Endothelial cell of umbilical vein (primary cell): ENCODE data around the gene ISL2. TPM values are rescaled to one million over a fixed set of nuclear protein-coding genes. Genes with fewer than 3 reads are reported as not detected.

Experiments used
- BruUV-seq: library from RNA; stranded (reverse); fragments of 400-500 nt; replicated peaks from 2 replicates; lab custom pipeline; 2021; lab: Mats Ljungman, UMichigan
- CTCF ChIA-PET: fragments of 300-600, 350-600 bp; sonication (Branson Sonifier 250); formaldehyde crosslinking; loops from one replicate; lab custom pipeline; 2021; ENCODE audit warnings: antibody characterized with exemption, inconsistent platforms; lab: Charles Lee
- POLR2A ChIA-PET: fragments of 300-600, 350-600 bp; sonication (Branson Sonifier 250); formaldehyde crosslinking; loops from one replicate; lab custom pipeline; 2021; ENCODE audit warnings: antibody characterized with exemption, inconsistent platforms; lab: Charles Lee
- DNase-seq: peaks from one replicate; pipeline ENCODE4 v3.0.0-alpha.2; 2011; ENCODE audit warnings: low read depth, low spot score
- FAIRE-seq: peaks from 2 replicates; lab custom pipeline; 2011; peaks lifted over from hg19 to GRCh38; lab: Jason Lieb, UNC
- H2AFZ ChIP-seq: 2 replicates; pipeline ENCODE4 v1.6.0; 2012; ENCODE audit warnings: low read depth, low read length, control low read depth, inconsistent platforms
- H3K27ac ChIP-seq: 2 replicates; pipeline ENCODE4 v1.5.1; 2011; ENCODE audit warnings: low read depth, mild to moderate bottlenecking, control low read depth, low read length, moderate library complexity; ENCODE audit not compliant: insufficient read depth
- H3K27me3 ChIP-seq, 2 experiments: 2 replicates each; pipeline versions ENCODE4 v1.6.0 to v1.6.1; 2011; ENCODE audit warnings: low read length in 2 of 2, mixed read lengths in 1 of 2; ENCODE audit not compliant: control insufficient read depth in 2 of 2, insufficient read depth in 2 of 2
- H3K36me3 ChIP-seq, 2 experiments: 2 replicates in 1 of 2; 3 replicates in 1 of 2; pipeline ENCODE4 v1.5.1; 2011; ENCODE audit warnings: low read length in 2 of 2, mild to moderate bottlenecking in 1 of 2, moderate library complexity in 1 of 2; ENCODE audit not compliant: control insufficient read depth in 2 of 2, insufficient read depth in 2 of 2; ENCODE audit errors: extremely low read depth in 1 of 2
- H3K4me1 ChIP-seq: 3 replicates; pipeline ENCODE4 v1.5.1; 2011; ENCODE audit warnings: mild to moderate bottlenecking, low read length; ENCODE audit not compliant: control insufficient read depth, insufficient read depth; ENCODE audit errors: extremely low read depth
- H3K4me2 ChIP-seq: 2 replicates; pipeline ENCODE4 v1.6.1; 2011; ENCODE audit warnings: low read length, control low read depth, mixed read lengths; ENCODE audit not compliant: insufficient read depth
- H3K4me3 ChIP-seq, 3 experiments: fragments of 200-600 bp in 1 of 3; sonication (generic), shearing (Covaris generic) in 1 of 3; replicated peaks in 1 of 3; 2 replicates each; pipeline ENCODE4 v1.5.1; 2011 to 2016; ENCODE audit warnings: control low read depth in 3 of 3, low read length in 3 of 3, mild to moderate bottlenecking in 2 of 3, inconsistent platforms in 1 of 3, low read depth in 1 of 3, moderate library complexity in 1 of 3; ENCODE audit not compliant: insufficient read depth in 1 of 3
- H3K79me2 ChIP-seq: 2 replicates; pipeline ENCODE4 v1.6.0; 2012; ENCODE audit warnings: low read length, inconsistent platforms; ENCODE audit not compliant: control insufficient read depth, insufficient read depth
- H3K9ac ChIP-seq: replicated peaks from 2 replicates; pipeline ENCODE3; 2011; ENCODE audit warnings: low read length, control low read depth; ENCODE audit not compliant: insufficient read depth; ENCODE audit errors: extremely low read depth
- H3K9me1 ChIP-seq: replicated peaks from 3 replicates; pipeline ENCODE4 v1.6.0; 2011; ENCODE audit warnings: mild to moderate bottlenecking, low read length; ENCODE audit not compliant: control insufficient read depth, insufficient read depth; ENCODE audit errors: extremely low read depth
- H3K9me3 ChIP-seq: replicated peaks from 2 replicates; pipeline ENCODE4 v1.5.1; 2012; ENCODE audit warnings: low read length, inconsistent platforms; ENCODE audit not compliant: control insufficient read depth, insufficient read depth
- H4K20me1 ChIP-seq: replicated peaks from 2 replicates; pipeline ENCODE3; 2011; ENCODE audit warnings: mild to moderate bottlenecking, low read length; ENCODE audit not compliant: control insufficient read depth, insufficient read depth; ENCODE audit errors: extremely low read depth
- EZH2 ChIP-seq: IDR thresholded peaks from 2 replicates; pipeline ENCODE4 v1.6.1; 2012; ENCODE audit warnings: borderline replicate concordance, low read depth, mild to moderate bottlenecking, moderate library complexity, low read length, inconsistent platforms; ENCODE audit not compliant: severe bottlenecking
- FOS ChIP-seq: IDR thresholded peaks from 2 replicates; pipeline ENCODE4 v1.6.1; 2011; ENCODE audit warnings: mild to moderate bottlenecking, low read length, moderate library complexity, borderline replicate concordance; ENCODE audit not compliant: insufficient read depth
- GATA2 ChIP-seq: IDR thresholded peaks from 2 replicates; pipeline ENCODE4 v1.7.0; 2011; ENCODE audit warnings: low read depth, mild to moderate bottlenecking, moderate library complexity, mixed read lengths, low read length; ENCODE audit not compliant: insufficient read length, insufficient read depth
- JUN ChIP-seq: IDR thresholded peaks from 2 replicates; pipeline ENCODE4 v1.6.1; 2011; ENCODE audit warnings: borderline replicate concordance, low read depth; ENCODE audit not compliant: insufficient read length, insufficient read depth
- MYC ChIP-seq: IDR thresholded peaks from one replicate; pipeline ENCODE4 v1.6.1; 2011; ENCODE audit warnings: mild to moderate bottlenecking, low read depth, low read length
- POLR2A ChIP-seq: IDR thresholded peaks from 2 replicates; pipeline ENCODE4 v1.6.1; 2012; ENCODE audit warnings: low read depth, mild to moderate bottlenecking, control low read depth, low read length
- POLR2AphosphoS5 ChIP-seq: IDR thresholded peaks from 2 replicates; pipeline ENCODE4 v1.6.1; 2012; ENCODE audit warnings: low read depth, mild to moderate bottlenecking, control low read depth, low read length, moderate library complexity; ENCODE audit not compliant: insufficient read depth
- dilution Hi-C: fragments of 300-500 bp; cut with MboI; formaldehyde crosslinking; loops from one replicate; pipeline ENCODE4 v1.15.0; 2019; ENCODE audit warnings: low sequenced_read_pairs; ENCODE audit not compliant: extremely low pct_ligation_motif_present
- intact Hi-C: fragments of 100-400 bp; cut with micrococcal nuclease; formaldehyde crosslinking; loops from one replicate; pipeline ENCODE4 v1.10.0; 2022
- polyA plus RNA-seq, 4 experiments: library from polyadenylated mRNA; depleted of rRNA in 3 of 4; stranded (reverse) in 3 of 4; unstranded in 1 of 4; fragments of >200 nt; gene quantifications; 2 replicates each; pipeline versions ENCODE4 v1.2.1 to v1.2.3, GENCODE V29; 2011 to 2012; ENCODE audit warnings: missing spikeins in 1 of 4
- total RNA-seq: library from RNA; stranded (reverse); gene quantifications from 2 replicates; pipeline ENCODE4 v1.2.3, GENCODE V29; 2021
- TF ChIP-seq, protein P1 (sequence below): IDR thresholded peaks from 2 replicates; pipeline ENCODE4 v1.6.1; 2011; ENCODE audit not compliant: insufficient read depth, insufficient read length
- TF ChIP-seq, protein P2 (sequence below), 2 donors: IDR thresholded peaks; 1 replicate in 1 of 2; 2 replicates in 1 of 2; pipeline ENCODE4 v1.5.1; 2011; ENCODE audit warnings: low read length in 2 of 2, mild to moderate bottlenecking in 2 of 2, moderate library complexity in 2 of 2, control low read depth in 1 of 2, inconsistent platforms in 1 of 2, low read depth in 1 of 2; ENCODE audit not compliant: insufficient read depth in 1 of 2; ENCODE audit errors: extremely low read depth in 1 of 2

Gene ISL2
- total and polyA plus RNA-seq, 2 donors (not counting 3 experiments of a cell fraction or from before 2014, with no cell fraction given), result 0.10 TPM; not detected in 1

DNA sequence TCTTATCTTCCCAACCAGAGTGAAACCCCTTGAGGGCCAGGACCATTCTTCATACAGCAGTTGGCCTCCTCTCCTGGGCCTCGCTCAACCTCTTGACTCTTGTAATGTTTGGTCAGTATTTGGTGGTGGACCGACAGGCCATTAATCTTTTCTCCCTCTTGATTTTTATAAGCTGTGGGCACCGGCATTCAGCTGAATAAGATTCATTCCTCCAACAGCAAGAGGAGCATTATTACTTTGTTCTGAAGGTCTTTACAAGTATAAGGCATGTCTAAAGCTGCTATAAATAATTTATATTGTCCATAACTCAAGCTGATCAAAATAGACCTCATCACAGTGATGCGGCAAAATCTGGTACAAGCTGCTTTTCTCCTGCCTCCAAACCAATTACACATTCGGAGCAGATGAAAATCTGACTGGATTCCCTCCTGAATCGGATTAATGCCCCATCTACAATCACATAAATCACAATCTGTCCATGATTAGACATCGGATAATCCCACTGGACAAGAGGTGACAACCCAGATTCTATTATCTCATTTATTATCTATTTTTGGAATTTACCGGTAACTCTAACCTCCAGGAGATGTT, 8.4 kb upstream of the ISL2 start:
- DNase-seq (no peak), FAIRE-seq (no peak)
- ChIA-PET CTCF (interaction anchor here (0.6 to 1.8 kb wide), 3 partner anchors 93 to 469 kb away, joined by 3 to 5 read pairs (median 4); no protein-coding TSS in a partner anchor), POLR2A (no interaction called here)
- TF ChIP-seq FOS, result no peak
- TF ChIP-seq, protein P1, sequence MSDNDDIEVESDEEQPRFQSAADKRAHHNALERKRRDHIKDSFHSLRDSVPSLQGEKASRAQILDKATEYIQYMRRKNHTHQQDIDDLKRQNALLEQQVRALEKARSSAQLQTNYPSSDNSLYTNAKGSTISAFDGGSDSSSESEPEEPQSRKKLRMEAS, result no peak
- no peak for TF ChIP-seq EZH2
- no peak for TF ChIP-seq GATA2
- no peak for TF ChIP-seq POLR2A
- TF ChIP-seq, protein P2, sequence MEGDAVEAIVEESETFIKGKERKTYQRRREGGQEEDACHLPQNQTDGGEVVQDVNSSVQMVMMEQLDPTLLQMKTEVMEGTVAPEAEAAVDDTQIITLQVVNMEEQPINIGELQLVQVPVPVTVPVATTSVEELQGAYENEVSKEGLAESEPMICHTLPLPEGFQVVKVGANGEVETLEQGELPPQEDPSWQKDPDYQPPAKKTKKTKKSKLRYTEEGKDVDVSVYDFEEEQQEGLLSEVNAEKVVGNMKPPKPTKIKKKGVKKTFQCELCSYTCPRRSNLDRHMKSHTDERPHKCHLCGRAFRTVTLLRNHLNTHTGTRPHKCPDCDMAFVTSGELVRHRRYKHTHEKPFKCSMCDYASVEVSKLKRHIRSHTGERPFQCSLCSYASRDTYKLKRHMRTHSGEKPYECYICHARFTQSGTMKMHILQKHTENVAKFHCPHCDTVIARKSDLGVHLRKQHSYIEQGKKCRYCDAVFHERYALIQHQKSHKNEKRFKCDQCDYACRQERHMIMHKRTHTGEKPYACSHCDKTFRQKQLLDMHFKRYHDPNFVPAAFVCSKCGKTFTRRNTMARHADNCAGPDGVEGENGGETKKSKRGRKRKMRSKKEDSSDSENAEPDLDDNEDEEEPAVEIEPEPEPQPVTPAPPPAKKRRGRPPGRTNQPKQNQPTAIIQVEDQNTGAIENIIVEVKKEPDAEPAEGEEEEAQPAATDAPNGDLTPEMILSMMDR (IDR thresholded peaks at IDR 0.05; ENCODE audit: extremely low read depth in 1 of 2, insufficient read depth in 1 of 2, low read depth in 1 of 2, low read length in 2 of 2), result no peak
- TF ChIP-seq POLR2AphosphoS5, result no peak
- no peak for TF ChIP-seq JUN
- no peak for TF ChIP-seq MYC
- no peak overlapping the region for H2AFZ ChIP-seq
- H3K4me3 ChIP-seq, result no peak overlapping the region
- H3K36me3 ChIP-seq, result no peaks in the 10 kb centered on the region
- dilution Hi-C loops (no loop called here), intact Hi-C loops (no loop called here)
- no peak overlapping the region for H3K4me2 ChIP-seq
- H3K9me3 ChIP-seq, result no peaks in the 10 kb centered on the region
- no peak overlapping the region for H3K27ac ChIP-seq
- no peaks in the 10 kb centered on the region for H3K79me2 ChIP-seq
- no TSS peak for BruUV-seq
- H3K27me3 ChIP-seq, result peaks cover 25 to 38% of the 10 kb centered on the region in 2 experiments
- no peaks in the 10 kb centered on the region for H4K20me1 ChIP-seq
- no peaks in the 10 kb centered on the region for H3K4me1 ChIP-seq
- no peak overlapping the region for H3K9ac ChIP-seq
- no peaks in the 10 kb centered on the region for H3K9me1 ChIP-seq
